Neutrophil (primary cell): ENCODE data around the gene TMEM51.

Experiments used
- H3K27ac ChIP-seq: fragments of 200-600 bp; sonication (generic); 2 replicates; pipeline ENCODE4 v1.5.1; 2016; ENCODE audit warnings: mild to moderate bottlenecking, moderate library complexity
- H3K27me3 ChIP-seq: fragments of 200-600 bp; sonication (generic); 2 replicates; pipeline ENCODE4 v1.6.0; 2016; ENCODE audit warnings: mild to moderate bottlenecking
- H3K36me3 ChIP-seq: fragments of 200-600 bp; sonication (generic); 2 replicates; pipeline ENCODE4 v1.5.1; 2017
- H3K4me1 ChIP-seq, 2 experiments: fragments of 200-600 bp in 1 of 2; sonication (generic) in 1 of 2; 1 replicate in 1 of 2; 2 replicates in 1 of 2; pipeline versions ENCODE4 v1.5.1 to v1.6.1; 2013 to 2016; ENCODE audit warnings: low read depth in 1 of 2, low read length in 1 of 2, mild to moderate bottlenecking in 1 of 2, moderate library complexity in 1 of 2; ENCODE audit not compliant: control insufficient read depth in 1 of 2, insufficient read depth in 1 of 2
- H3K4me3 ChIP-seq, 2 experiments: fragments of 200-600 bp in 1 of 2; sonication (generic) in 1 of 2; 1 replicate in 1 of 2; 2 replicates in 1 of 2; pipeline ENCODE4 v1.5.1; 2013 to 2016; ENCODE audit warnings: low read depth in 1 of 2, low read length in 1 of 2, mild to moderate bottlenecking in 1 of 2, moderate library complexity in 1 of 2
- H3K9me3 ChIP-seq: fragments of 200-600 bp; sonication (generic); 2 replicates; pipeline ENCODE4 v1.5.1; 2016
- CTCF ChIP-seq: fragments of 200-600 bp; sonication (generic); IDR thresholded peaks from 2 replicates; pipeline ENCODE4 v1.5.1; 2016; ENCODE audit warnings: antibody characterized with exemption

TMEM51 gene

GRCh38 chr1:15262003-15262377 lies 108.4 kb downstream of the TMEM51 start:
- Histone ChIP-seq H3K27ac (no peak overlapping the region), H3K36me3 (no peaks in the 10 kb centered on the region), H3K27me3 (peaks cover 11% of the 10 kb centered on the region), H3K4me1 (peaks cover 8 to 11% of the 10 kb centered on the region in 2 experiments), H3K9me3 (no peaks in the 10 kb centered on the region), H3K4me3 (no peak overlapping the region)
- no peak for TF ChIP-seq CTCF

GRCh38 chr1:15262706-15263105 lies 109.2 kb downstream of the TMEM51 start:
- peaks cover 11% of the 10 kb centered on the region for H3K27me3 ChIP-seq
- TF ChIP-seq CTCF = no peak
- H3K4me1 ChIP-seq = peaks cover 8 to 11% of the 10 kb centered on the region in 2 experiments
- no peaks in the 10 kb centered on the region for H3K9me3 ChIP-seq
- no peak overlapping the region for H3K4me3 ChIP-seq
- no peaks in the 10 kb centered on the region for H3K36me3 ChIP-seq
- H3K27ac ChIP-seq = no peak overlapping the region

GRCh38 chr1:15264769-15265168 lies 111.2 kb downstream of the TMEM51 start:
- Histone ChIP-seq H3K27ac (no peak overlapping the region), H3K9me3 (no peaks in the 10 kb centered on the region), H3K36me3 (no peaks in the 10 kb centered on the region), H3K4me3 (no peak overlapping the region), H3K27me3 (peaks cover 11% of the 10 kb centered on the region), H3K4me1 (peaks cover 8 to 11% of the 10 kb centered on the region in 2 experiments)
- no peak for TF ChIP-seq CTCF
